Measurements from ENCODE around the gene ZRSR2.
"Not testable (repeated sequence)": the region's sequence is repeated elsewhere in the genome, so short reads cannot be mapped to it uniquely, and the experiment has no call there.

Gene ZRSR2, protein sequence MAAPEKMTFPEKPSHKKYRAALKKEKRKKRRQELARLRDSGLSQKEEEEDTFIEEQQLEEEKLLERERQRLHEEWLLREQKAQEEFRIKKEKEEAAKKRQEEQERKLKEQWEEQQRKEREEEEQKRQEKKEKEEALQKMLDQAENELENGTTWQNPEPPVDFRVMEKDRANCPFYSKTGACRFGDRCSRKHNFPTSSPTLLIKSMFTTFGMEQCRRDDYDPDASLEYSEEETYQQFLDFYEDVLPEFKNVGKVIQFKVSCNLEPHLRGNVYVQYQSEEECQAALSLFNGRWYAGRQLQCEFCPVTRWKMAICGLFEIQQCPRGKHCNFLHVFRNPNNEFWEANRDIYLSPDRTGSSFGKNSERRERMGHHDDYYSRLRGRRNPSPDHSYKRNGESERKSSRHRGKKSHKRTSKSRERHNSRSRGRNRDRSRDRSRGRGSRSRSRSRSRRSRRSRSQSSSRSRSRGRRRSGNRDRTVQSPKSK

DNA sequence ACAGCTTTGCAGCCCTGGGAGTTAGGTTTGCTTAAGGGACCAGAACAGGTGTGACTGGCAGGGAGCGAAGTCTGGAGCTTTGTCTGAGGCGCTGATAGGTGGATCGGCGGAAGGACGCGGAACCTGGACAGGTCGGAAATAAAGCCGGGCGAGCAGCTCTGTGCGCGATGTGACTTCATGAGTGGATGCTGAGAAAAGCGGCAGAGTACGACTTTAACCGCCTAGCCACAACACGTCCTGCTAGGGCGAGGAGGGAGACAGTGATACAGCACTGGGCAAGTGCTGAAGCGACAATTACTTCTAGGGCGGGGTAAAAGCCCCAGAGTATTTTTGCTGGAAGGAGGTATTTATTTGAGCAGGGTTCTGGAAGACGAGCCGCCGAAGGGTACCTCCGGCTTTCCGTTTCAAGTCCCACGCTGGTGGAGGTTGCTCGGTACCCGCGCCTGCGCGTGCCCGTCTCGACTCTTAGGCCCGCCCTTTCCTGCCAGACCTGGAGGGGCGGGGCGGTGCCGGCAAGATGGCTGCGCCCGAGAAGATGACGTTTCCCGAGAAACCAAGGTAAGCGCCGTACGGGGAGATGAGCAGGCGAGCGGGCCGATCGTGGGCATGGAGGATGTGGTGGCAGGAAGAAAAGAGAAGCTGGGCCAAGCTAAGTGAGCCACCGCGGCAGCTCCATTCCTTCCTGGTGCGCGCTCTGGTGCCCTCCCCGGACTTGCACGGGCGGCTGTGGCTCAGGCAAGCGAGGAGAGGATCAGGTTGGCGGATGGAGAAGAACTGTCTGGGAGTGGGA, at the start of gene ZRSR2:
TSS of gene ZRSR2 (plus strand) at position 506 of the 790 bp plus-strand sequence. CDS start at position 518, 12 bp downstream.
- DNase-seq: peak; percentile 56 to 62

DNA sequence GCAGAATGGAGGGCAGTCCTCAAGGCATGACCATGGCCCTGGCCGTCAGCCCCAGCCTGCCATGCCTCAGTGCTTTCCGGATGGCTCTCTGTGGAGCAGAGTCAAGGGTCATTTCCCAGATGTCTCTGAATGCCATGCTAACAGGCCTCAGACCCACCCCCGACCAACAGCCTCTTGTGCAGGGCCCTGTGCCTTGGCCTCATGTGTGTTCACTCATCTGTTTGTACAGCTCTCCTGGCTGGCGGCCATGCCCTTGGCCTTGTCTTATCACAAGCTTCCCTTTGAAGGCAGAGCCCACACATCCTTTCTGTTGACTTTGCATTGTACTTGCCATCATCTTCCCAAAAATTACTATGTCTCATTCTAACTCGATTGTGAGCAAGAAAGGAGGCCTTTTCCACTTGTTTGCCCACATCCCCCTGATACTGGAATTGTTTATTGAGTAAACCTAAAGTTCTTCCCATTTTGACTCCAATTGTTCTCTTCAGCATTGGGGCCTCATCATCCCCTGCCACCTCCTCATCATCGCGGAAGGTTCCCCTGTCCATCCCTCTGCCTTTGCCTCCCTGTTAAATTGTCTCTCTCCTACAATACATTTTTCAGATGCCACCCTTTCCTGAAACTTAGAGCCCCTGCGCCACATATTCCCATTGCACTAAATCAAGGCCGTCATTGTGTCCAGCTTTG, 46.0 kb upstream of the ZRSR2 start:
- DNase-seq: no peak

DNA sequence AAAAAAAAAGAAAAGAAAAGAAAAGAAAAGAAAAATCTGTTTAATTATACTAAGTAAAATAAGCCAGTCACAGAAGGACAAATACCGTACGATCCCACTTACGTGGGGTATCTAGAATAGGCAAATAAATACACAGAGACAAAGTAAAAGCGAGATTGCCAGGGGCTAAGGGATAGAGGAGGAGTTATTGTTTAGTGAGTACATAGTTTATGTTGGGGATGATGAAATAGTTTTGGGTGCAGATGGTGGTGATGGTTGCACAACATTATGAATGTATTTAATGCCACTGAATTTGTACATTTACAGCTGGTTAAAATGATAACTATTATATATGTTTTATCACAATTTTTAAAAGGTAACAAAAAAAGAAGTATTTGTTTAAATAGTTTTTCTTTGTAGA, 45.1 kb upstream of the ZRSR2 start:
- peak; percentile 18 to 20 for DNase-seq

DNA sequence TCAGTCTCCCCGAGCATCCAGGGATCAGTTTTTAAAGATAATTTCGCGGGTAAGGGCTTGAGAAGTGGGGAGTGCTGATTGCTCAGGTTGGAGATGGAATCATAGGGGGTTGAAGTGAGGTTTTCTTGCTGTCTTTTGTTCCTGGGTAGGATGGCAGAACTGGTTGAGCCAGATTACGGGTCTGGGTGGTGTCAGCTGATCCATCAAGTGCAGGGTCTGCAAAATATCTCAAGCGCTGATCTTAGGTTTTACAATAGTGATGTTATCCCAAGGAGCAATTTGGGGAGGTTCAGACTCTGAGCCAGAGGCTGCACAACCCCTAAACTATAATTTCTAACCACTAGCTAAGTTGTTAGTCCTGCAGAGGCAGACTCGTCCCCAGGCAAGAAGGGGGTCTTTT, 43.6 kb upstream of the ZRSR2 start:
- not testable (repeated sequence) for DNase-seq

DNA sequence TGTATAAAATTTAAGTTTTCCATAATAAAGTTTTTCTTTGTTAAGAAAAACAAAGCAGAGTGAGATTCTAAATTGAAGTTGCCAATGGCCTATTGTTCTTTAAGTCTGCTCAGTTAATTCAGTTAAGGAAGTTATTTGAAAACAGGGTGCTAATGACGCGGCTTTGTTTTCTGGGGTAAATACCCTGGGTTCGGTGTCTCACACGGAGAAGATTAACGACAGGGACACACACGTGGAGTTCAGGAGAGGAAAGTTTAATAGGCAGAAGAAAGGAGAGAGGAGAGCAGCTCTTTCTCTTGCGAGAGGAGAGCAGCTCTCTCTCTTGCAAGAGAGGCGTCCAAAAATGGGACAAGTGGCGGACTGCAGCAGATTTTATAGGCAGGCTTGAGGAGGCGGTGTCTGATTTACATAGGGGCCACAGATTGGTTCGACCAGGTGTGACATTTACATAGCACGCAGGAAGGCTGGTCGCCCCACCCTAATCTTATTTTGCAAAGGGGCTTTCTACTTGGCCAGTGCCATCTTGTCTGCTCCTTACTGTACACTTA, 42.6 kb upstream of the ZRSR2 start:
- DNase-seq: no peak

DNA sequence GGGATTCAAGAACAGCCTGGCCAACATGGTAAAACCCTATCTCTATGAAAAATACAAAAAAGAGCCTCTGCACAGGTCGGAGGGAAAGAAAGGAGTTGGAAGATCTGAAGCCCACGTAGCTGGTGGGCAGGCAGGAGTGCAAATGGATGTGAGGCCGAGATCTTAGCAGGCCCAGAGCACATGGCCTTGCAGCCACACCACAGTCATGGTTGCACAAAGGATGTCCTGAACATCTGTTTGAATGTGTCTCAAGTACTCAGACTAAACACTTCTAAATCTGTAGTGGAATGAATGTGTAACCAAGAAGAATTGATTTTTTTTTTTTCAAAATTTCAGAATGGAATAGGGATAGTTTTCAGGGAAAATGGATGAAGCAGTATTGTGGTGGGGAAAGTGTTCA, 41.4 kb upstream of the ZRSR2 start:
- DNase-seq: no peak

DNA sequence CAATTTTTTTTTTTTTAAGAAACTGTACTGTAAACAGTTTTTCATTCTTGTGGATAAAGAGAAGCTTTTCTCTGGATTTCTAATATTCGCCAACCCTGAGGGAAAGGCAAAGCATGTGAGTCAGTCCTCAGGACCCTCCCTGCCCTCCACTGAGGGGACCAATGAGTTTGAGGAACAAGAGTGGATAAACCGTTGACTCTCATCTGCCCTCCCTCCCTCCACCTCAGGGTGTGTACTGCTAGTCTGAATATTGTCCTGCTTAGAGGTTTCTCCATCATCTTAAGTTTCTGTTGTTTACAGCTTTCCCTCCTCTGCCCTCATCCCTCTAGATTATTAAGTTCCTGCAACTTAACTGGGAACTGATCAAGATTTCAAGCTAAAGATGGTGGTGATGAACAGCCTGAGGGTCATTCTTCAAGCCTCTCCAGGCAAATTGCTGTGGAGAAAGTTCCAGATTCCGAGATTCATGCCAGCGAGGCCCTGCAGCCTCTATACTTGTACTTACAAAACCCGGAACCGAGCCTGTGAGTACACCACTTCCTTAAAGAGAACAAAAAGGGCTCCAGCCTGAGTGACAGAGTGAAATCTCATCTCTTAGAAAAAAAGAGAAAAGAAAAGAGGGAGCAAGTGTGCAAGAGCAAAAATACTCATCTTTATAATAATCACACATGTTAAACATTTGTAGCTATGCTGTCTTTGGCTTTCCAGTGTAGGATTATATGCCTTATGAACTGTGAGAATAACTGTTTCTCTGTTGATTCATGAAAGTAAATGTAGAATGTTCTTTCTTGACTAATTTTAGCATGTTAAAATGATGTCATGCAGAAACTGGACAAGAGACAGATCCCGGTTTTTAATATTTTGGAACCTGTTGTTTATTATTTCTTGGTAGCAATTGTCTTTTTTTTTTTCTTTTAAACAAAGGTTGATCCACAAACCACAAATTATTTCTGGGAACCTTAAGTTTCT, 40.4 kb upstream of the ZRSR2 start:
- peak; percentile 43 to 45 for DNase-seq

DNA sequence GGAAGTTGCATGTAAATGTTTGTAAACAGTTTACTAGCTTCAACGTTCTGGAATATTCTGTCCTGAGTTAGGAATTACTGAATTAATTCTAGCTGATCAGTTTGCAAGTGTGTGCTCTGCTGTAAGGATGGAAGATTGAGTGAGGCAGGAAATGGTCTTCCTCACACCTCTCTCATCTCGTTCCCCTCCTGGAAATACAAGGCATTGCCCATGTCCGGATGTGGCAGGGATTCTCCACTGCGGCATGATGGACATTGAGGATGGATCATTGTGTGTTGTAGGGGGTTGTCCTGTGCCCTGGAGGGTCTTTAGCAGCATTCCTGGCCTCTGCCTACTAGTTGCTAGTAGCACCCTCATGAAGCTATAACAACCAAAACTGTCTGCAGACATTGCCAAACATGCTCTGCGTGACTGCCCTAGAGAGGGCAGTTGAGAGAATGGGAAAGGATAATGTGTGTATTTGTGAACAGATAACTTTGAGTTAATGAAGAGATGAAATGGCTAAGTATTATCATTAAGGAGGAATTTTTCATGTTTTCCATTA, 39.6 kb upstream of the ZRSR2 start:
- DNase-seq: no peak

DNA sequence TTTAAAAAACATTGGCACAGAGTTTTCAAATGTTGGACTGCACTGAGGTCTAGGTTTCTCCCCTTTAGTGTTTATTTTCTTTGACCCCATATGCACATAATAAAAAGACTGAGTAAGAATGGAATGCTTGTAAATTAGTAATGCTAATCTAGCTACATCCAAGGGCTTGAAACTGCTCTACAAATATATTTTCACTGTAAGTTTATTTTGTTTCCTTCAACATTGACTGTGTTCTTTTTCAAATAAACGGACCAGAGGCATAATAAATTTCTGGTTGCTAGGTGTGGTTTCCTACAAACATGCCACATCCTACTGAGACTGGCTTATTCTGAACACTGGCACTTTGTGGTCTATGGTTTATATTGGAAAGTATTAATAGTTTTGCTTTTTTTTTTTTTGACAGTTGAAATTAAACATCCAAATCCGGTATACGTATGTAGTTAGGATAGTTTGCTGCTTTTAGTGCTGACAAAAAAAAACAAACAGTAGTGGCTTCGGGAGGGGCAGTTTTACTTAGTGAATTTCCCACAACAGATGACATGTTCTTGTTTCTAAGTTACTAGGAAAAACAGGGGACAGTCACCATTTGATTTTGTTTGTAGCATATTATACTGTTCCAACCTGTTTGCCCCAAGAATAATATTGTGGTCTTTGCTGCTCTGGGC, 39.0 kb upstream of the ZRSR2 start:
- no peak for DNase-seq

DNA sequence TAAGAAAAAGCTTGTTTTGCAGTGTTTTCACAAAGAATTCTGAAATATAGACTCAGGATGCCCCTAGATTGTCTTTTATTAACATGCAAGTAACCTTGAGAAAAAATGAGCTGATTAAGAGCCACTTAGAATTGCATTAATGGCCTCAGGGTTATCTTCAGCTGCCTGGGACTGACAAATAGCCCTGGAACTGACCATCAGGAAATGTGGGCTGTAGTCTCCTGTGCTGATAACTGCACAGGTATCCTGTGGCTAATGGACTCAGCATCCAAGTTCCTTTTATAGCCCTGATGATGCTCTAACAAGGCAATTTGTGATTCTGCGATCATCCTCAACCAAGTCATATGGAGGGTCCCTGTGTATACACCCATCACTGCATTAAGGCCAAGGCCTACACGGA, 35.2 kb upstream of the ZRSR2 start:
- DNase-seq: no peak

DNA sequence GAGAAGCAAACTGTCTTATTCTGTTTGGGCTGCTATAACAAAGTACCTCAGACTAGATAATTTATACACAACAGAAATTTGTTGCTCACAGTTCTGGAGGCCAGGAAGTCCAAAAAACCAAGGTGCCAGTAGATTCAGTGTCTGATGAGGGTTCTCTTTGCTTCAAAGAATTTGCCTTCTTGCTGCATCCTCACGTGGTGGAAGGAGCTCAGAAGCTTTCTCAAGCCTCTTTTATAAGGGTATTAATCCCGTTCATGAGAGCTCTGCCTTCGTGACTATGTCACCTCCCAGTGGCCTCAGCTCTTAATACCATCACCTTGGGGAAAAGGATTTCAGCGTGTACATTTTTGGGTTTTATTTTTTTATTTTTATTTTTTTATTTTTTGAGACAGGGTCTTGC, 32.1 kb upstream of the ZRSR2 start:
- DNase-seq: no peak

DNA sequence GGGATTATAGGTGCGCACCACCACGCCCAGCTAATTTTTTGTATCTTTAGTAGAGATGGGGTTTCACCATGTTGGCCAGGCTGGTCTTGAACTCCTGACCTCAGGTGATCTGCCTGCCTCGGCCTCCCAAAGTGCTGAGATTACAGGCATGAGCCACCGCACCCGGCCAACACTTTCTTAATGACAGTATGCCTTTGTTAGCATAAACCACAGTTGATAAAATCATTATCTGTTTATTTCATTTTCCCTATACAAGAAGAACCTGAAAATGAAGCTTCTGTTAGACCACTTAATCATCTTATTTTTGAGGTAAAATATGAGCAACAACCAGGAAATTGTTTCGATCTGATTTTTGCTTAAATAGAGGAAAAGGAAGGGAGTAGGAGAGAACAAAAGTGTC, 30.4 kb upstream of the ZRSR2 start:
- DNase-seq: not testable (repeated sequence)

DNA sequence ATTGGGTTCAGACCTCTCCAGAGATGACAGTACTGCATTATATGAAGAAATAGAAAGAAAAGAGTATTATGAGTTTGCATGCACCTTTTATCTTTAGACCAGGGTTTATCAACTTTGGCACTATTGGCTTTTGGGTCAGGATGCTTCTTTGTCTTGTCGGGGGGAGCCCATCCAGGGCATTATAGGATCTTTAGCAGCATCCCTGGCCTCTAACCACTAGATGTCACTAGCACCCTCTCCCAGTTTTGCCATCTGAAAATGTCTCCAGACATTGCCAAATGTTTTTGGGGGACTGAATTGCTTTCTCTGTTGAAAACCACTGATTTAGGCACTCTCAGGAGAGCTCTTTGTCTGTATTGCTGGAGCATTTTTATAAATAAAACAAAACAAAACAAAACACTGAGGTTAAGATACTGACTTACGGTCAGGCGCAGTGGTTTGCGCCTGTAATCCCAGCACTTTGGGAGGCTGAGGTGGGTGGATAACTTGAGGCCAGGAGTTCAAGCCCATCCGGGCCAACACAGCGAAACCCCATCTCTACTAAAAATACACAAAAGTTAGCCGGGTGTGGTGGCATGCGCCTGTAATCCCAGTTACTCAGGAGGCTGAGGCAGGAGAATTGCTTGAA, 28.6 kb upstream of the ZRSR2 start:
- DNase-seq: peak in 1 of 2 donors; percentile 51

DNA sequence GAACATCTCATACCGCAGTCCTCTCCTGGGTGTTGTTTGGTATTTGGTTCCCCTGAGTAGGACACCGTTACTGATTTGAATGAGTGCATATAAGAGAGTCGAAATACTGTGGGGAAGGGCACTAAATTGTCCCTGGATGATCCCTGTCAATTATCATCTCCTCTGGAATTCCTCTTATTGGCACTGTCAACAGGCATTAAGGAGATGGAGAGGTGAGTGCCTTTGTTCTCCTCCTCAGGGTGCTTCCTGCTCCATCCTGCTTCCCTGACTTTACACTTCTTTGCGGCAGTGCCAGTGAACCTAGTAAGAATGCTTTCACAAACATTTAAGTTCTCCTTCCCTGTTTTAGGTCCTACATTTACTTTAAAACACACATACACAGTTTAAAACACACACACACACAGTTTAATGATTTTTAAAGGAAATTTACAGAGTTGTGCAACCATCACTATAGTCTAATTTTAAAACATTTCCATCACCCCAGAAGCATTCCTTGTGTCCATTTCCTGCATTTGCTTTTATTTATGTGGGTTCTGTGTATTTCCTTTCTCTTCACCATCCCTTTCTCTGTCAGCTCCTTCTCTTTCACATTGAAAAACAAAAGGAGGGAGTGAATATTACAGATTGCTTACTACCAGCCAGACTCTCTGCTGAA, 20.9 kb upstream of the ZRSR2 start:
- no peak for DNase-seq

DNA sequence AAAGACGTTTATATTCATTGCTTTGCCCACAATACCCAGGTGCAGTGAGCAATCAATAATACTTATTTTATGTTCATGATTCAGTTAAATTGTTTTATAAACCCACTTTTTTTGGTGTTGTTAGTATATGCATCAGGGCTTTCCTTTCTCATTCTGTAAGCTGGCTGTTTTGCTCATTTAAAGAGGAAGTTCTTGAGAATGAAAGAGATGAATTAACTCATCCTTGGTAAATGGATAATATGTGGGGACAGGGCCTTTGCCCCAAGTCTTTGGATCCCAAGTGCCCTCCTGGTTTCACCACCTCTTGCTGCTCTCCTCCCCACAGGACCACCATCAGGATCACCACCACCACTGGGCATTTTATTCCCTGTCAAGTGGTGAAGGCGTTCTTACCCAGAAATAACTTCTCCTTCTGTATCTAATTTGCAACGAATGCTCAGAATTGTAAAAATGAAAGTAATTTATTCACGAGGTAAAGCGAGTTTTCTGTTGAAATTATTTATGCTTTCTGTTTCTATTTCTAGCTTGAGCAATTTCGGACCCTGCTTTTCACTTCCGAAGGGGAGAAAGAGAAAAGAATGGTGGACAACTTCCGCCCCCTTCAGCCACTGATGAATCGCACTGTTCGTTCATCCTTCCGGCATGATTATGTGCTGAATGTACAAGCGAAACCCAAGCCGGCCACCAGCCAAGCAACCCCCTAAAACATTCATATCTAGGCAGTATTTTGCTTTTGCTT, 8.2 kb upstream of the ZRSR2 start:
- peak; percentile 44 to 49 for DNase-seq

DNA sequence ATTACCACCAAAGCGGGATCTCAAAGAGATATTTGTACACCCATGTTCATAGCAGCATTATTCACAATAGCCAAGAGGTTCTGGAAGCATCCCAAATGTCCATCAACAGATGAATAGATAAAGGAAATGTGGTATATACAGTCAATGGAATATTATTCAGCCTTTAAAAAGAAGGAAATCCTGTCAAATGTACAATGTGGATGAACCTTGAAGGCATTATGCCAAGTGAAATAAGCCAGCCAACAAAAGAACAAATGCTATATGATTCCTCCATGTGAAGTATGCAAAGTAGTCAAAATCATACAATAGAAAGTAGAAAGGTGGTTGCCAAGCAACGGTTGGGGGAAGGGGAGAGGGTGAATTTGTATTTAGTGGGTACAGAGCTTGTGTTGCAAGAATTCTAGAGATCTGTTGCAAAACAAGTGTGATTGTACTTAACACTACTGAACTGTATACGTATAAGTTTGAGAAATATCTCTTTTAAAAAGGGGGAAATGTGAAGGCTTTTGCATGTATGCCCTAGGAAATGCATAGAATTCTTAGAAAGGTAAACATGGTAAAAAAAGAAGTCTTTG, 5.0 kb upstream of the ZRSR2 start:
- DNase-seq: no peak

DNA sequence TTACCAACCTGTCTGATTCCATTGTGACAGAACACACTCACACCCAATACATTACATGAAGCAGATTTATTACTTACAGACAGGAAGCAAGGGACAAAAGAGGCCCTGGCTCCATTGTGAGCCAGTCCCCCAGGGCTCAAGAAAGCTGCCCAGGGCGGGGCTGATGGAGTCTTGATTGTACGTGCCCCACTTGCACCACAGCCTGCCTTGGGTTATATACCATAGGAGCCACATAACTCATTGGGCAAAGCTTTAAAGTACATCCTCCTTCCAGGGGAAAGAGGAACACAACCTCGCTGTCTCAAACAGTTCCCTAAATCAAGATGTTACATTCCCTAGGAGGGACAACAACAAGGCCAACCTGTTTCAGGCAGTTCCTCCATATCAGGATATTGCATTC, 3.4 kb upstream of the ZRSR2 start:
- DNase-seq: peak; percentile 25 to 31

DNA sequence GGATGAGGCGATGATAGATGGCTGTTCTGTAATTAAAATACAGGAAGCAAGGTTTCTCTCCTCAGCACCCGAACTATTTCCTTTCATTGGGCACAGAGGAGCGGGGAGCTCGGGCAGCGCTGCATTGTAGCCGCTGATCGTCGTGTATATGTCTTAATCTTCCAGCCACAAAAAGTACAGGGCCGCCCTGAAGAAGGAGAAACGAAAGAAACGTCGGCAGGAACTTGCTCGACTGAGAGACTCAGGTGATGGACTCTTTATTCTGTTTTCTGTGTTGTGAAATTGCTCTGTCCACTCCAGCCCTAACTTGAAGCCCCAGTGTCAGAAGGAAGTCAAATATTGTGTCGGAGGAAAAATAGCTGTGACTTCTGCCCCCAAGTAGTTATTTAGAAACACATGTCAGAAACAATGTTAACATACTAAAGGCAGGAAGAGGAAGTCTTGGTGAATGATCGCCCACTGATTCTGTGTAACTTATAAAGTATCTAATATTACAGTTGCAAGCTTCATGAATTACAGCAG, 546 bp downstream of the ZRSR2 start:
- peak; percentile 33 to 51 for DNase-seq

DNA sequence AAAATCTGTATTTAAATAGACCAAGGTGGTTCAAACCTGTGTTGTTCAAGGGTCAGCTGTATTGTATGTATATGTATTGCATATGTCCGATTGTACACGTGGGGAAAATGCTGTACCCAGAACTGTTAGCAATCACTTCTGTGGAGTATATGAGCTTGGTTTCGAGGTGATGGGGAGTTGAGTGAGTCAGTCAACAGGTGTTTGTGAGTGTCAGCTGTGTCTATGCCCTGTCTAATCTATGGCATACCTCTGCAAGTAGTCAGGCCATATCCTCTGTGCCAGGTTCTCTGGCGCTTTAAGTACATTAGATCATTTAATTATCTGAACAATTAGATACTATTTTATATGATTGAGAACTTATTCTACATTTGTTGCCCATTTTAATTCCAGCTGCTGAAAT, 7.4 kb downstream of the ZRSR2 start:
- no peak for DNase-seq
